HCT116 (cell line): Measurements from ENCODE around the gene BBS9. TPM values are rescaled to one million over a fixed set of nuclear protein-coding genes. Genes with fewer than 3 reads are reported as not detected.

ENCODE experiments used
- ATAC-seq: fragments of 200-7000 bp; cut with Tn5 transposase; 2 replicates; pipeline ENCODE4 v1.9.1; 2020; ENCODE audit warnings: mild to moderate bottlenecking, moderate library complexity
- BruUV-seq: library from RNA; stranded (reverse); fragments of 400-500 nt; replicated peaks from 2 replicates; lab custom pipeline; 2021; lab: Mats Ljungman, UMichigan
- CTCF ChIA-PET: fragments of 300-600 bp; sonication (Branson Sonifier 250); formaldehyde crosslinking; loops from one replicate; lab custom pipeline; 2021; ENCODE audit warnings: antibody characterized with exemption; lab: Charles Lee
- POLR2A ChIA-PET: fragments of 300-600, 350-600 bp; sonication (Branson Sonifier 250); formaldehyde crosslinking; loops from one replicate; lab custom pipeline; 2021; ENCODE audit warnings: antibody characterized with exemption; lab: Charles Lee
- RAD21 ChIA-PET, 2 experiments: fragments of 300-600 bp; sonication (Branson Sonifier 250); formaldehyde crosslinking; loops; one replicate each; lab custom pipeline; 2023; ENCODE audit warnings: low total read pairs in 2 of 2; ENCODE audit not compliant: uncharacterized antibody in 2 of 2, unreplicated experiment in 2 of 2, low non-redundant PET in 1 of 2; lab: Charles Lee
- DNase-seq: peaks from one replicate; pipeline ENCODE4 v3.0.0-alpha.2; 2010; ENCODE audit warnings: low read depth, low spot score
- H2AFZ ChIP-seq: fragments of 200-600 bp; shearing (Covaris generic), sonication (generic); 2 replicates; pipeline ENCODE4 v1.6.1; 2017; ENCODE audit warnings: low read depth, mixed run types, mixed read lengths, antibody characterized with exemption, low read length; ENCODE audit not compliant: poor library complexity, severe bottlenecking
- H3K27ac ChIP-seq: 2 replicates; pipeline ENCODE4 v1.5.1; 2012; ENCODE audit warnings: low read depth, low read length
- H3K27me3 ChIP-seq: fragments of 200-600 bp; sonication (generic); 2 replicates; pipeline ENCODE4 v1.6.1; 2016; ENCODE audit warnings: mixed run types, low read length, mixed read lengths; ENCODE audit not compliant: insufficient read depth
- H3K36me3 ChIP-seq, 2 experiments: fragments of 200-500 bp in 1 of 2; fragments of 200-600 bp in 1 of 2; sonication (Bioruptor generic) in 1 of 2; sonication (generic) in 1 of 2; 2 replicates each; pipeline versions ENCODE4 v1.5.1 to v1.6.1; 2014 to 2016; ENCODE audit warnings: low read length in 2 of 2, inconsistent platforms in 1 of 2, mixed read lengths in 1 of 2, mixed run types in 1 of 2; ENCODE audit not compliant: insufficient read depth in 2 of 2, control insufficient read depth in 1 of 2
- H3K4me1 ChIP-seq, 2 experiments: fragments of 200-600 bp in 1 of 2; sonication (generic) in 1 of 2; 2 replicates each; pipeline versions ENCODE4 v1.5.1 to v1.6.1; 2012 to 2017; ENCODE audit warnings: low read length in 2 of 2, inconsistent platforms in 1 of 2, mild to moderate bottlenecking in 1 of 2, mixed read lengths in 1 of 2, mixed run types in 1 of 2, moderate library complexity in 1 of 2; ENCODE audit not compliant: insufficient read depth in 2 of 2, control insufficient read depth in 1 of 2
- H3K4me2 ChIP-seq: fragments of 200-600 bp; sonication (generic); 2 replicates; pipeline ENCODE4 v1.6.1; 2017; ENCODE audit warnings: mixed run types, low read length, mixed read lengths
- H3K4me3 ChIP-seq, 2 experiments: fragments of 200-600 bp in 1 of 2; sonication (generic) in 1 of 2; replicated peaks in 1 of 2; 2 replicates each; pipeline ENCODE4 v1.5.1; 2011 to 2016; ENCODE audit warnings: low read length in 2 of 2, control low read depth in 1 of 2, low read depth in 1 of 2, mild to moderate bottlenecking in 1 of 2, mixed read lengths in 1 of 2, mixed run types in 1 of 2
- H3K79me2 ChIP-seq: fragments of 200-600 bp; sonication (generic); 2 replicates; pipeline ENCODE4 v1.6.1; 2017; ENCODE audit warnings: mild to moderate bottlenecking, mixed run types, low read length, moderate library complexity, mixed read lengths; ENCODE audit not compliant: insufficient read depth
- H3K9ac ChIP-seq: fragments of 200-600 bp; sonication (generic); 2 replicates; pipeline ENCODE4 v1.6.1; 2016; ENCODE audit warnings: low read length, mixed read lengths
- H3K9me2 ChIP-seq: fragments of 200-600 bp; sonication (generic), shearing (Covaris generic); 2 replicates; pipeline ENCODE4 v1.6.1; 2017; ENCODE audit warnings: mixed run types, mild to moderate bottlenecking, moderate library complexity; ENCODE audit not compliant: insufficient read depth
- H3K9me3 ChIP-seq, 2 experiments: fragments of 200-500 bp in 1 of 2; fragments of 200-600 bp in 1 of 2; sonication (Bioruptor generic) in 1 of 2; sonication (generic) in 1 of 2; 2 replicates each; pipeline ENCODE4 v1.6.1; 2014 to 2017; ENCODE audit warnings: low read length in 2 of 2, mixed read lengths in 2 of 2, inconsistent platforms in 1 of 2, low read depth in 1 of 2, mild to moderate bottlenecking in 1 of 2, mixed run types in 1 of 2, moderate library complexity in 1 of 2; ENCODE audit not compliant: control insufficient read depth in 1 of 2, insufficient read depth in 1 of 2
- H4K20me1 ChIP-seq: fragments of 200-600 bp; sonication (generic), shearing (Covaris generic); 2 replicates; pipeline ENCODE4 v1.6.1; 2017; ENCODE audit warnings: mixed run types, mild to moderate bottlenecking, moderate library complexity; ENCODE audit not compliant: insufficient read depth
- CBX3 ChIP-seq: IDR thresholded peaks from 2 replicates; pipeline ENCODE4 v1.6.1; 2012; ENCODE audit warnings: low read depth
- CEBPB ChIP-seq: IDR thresholded peaks from 2 replicates; pipeline ENCODE4 v1.6.1; 2012; ENCODE audit warnings: low read depth
- EGR1 ChIP-seq: IDR thresholded peaks from 2 replicates; pipeline ENCODE4 v1.6.1; 2012; ENCODE audit warnings: low read depth
- ELF1 ChIP-seq: IDR thresholded peaks from 2 replicates; pipeline ENCODE4 v1.6.1; 2012; ENCODE audit warnings: low read depth, borderline replicate concordance
- EZH2 ChIP-seq: fragments of 200-600 bp; sonication (generic); IDR thresholded peaks from 2 replicates; pipeline ENCODE4 v1.6.1; 2017; ENCODE audit warnings: antibody characterized with exemption, mixed run types
- FOSL1 ChIP-seq: IDR thresholded peaks from 2 replicates; pipeline ENCODE4 v1.6.1; 2012; ENCODE audit warnings: low read depth
- JUND ChIP-seq: IDR thresholded peaks from 2 replicates; pipeline ENCODE4 v1.6.1; 2012
- POLR2AphosphoS5 ChIP-seq: IDR thresholded peaks from 2 replicates; pipeline ENCODE4 v1.6.1; 2011; ENCODE audit warnings: mild to moderate bottlenecking, low read depth, low read length, moderate library complexity
- SIN3A ChIP-seq: IDR thresholded peaks from 2 replicates; pipeline ENCODE4 v1.6.1; 2012; ENCODE audit warnings: low read depth
- SP1 ChIP-seq: IDR thresholded peaks from 2 replicates; pipeline ENCODE4 v1.6.1; 2012; ENCODE audit warnings: low read depth
- SRF ChIP-seq: IDR thresholded peaks from 2 replicates; pipeline ENCODE4 v1.6.1; 2012; ENCODE audit warnings: low read depth
- TCF7L2 ChIP-seq: IDR thresholded peaks from 2 replicates; pipeline ENCODE4 v1.7.0; 2011; ENCODE audit warnings: borderline replicate concordance, inconsistent platforms; ENCODE audit not compliant: insufficient read depth, insufficient read length; ENCODE audit errors: extremely low read depth
- YY1 ChIP-seq: IDR thresholded peaks from 2 replicates; pipeline ENCODE4 v1.6.1; 2011; ENCODE audit warnings: low read length, low read depth, moderate library complexity, mild to moderate bottlenecking; ENCODE audit not compliant: insufficient replicate concordance; ENCODE audit errors: extremely low read depth
- ZFX ChIP-seq: fragments of 450-650 bp; IDR thresholded peaks from 2 replicates; pipeline ENCODE4 v1.6.1; 2017
- ZNF274 ChIP-seq: fragments of 200-500 bp; sonication (Bioruptor generic); IDR thresholded peaks from 2 replicates; pipeline ENCODE4 v1.6.1; 2014; ENCODE audit warnings: mild to moderate bottlenecking, low read depth, low read length, inconsistent platforms
- intact Hi-C: fragments of 100-400 bp; cut with micrococcal nuclease; formaldehyde crosslinking; loops from 2 replicates; pipeline ENCODE4 v1.10.0; 2022
- total RNA-seq: library from RNA; stranded (reverse); gene quantifications from one replicate; pipeline ENCODE4 v1.2.1, GENCODE V29; 2021; ENCODE audit not compliant: unreplicated experiment
- TF ChIP-seq, protein P1 (sequence below): IDR thresholded peaks from 2 replicates; pipeline ENCODE4 v1.6.1; 2012; ENCODE audit warnings: low read depth
- TF ChIP-seq, protein P2 (sequence below): IDR thresholded peaks from 2 replicates; pipeline ENCODE4 v1.6.1; 2011; ENCODE audit warnings: mild to moderate bottlenecking, low read length, moderate library complexity; ENCODE audit not compliant: insufficient replicate concordance; ENCODE audit errors: extremely low read depth
- TF ChIP-seq, protein P3 (sequence below), 3 experiments: fragments of 200-600 bp in 1 of 3; sonication (generic) in 1 of 3; IDR thresholded peaks in 2 of 3; conservative IDR thresholded peaks in 1 of 3; 2 replicates each; pipeline ENCODE4 v1.5.1; 2012 to 2017; ENCODE audit warnings: low read depth in 2 of 3, low read length in 2 of 3, antibody characterized with exemption in 1 of 3, borderline replicate concordance in 1 of 3, control low read depth in 1 of 3, mild to moderate bottlenecking in 1 of 3, mixed read lengths in 1 of 3, mixed run types in 1 of 3, moderate library complexity in 1 of 3; ENCODE audit not compliant: insufficient read depth in 1 of 3
- TF ChIP-seq, protein P4 (sequence below): IDR thresholded peaks from 2 replicates; pipeline ENCODE4 v1.6.1; 2012

Gene BBS9
- total RNA-seq, 1 experiment from 2014 or later, result 7.1 TPM

DNA sequence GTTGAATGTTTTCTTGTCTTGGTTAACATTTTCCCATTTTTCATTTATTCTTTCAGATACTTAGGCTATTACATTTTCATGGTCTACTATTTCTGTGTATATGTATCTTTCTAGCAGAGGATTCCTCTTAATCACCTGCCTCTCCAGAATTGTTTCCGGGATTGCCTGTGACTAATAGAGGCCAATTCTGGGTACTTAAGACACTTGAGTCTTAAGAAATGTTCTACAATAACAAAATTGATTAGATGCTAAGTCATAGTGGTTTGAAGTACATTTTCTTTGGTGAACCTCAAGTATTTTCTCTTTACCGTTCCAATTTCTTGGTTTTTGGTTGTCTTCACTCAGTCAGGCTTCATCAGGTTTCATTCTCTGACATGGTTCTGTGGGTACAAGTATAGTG lies 26.4 kb downstream of the BBS9 start:
- no peak overlapping the region for H2AFZ ChIP-seq
- no peak overlapping the region for H3K9ac ChIP-seq
- no peak for DNase-seq
- no peak for ATAC-seq
- no peak overlapping the region for H3K4me3 ChIP-seq
- H3K4me1 ChIP-seq, result no peaks in the 10 kb centered on the region
- no peak overlapping the region for H3K27ac ChIP-seq
- TF ChIP-seq SIN3A (no peak), EGR1 (no peak), ZNF274 (no peak), YY1 (no peak), POLR2AphosphoS5 (no peak), JUND (no peak), ELF1 (no peak), SP1 (no peak), CEBPB (no peak), EZH2 (no peak), TCF7L2 (no peak), CBX3 (no peak), SRF (no peak), ZFX (no peak), FOSL1 (no peak)
- TF ChIP-seq, protein P1, sequence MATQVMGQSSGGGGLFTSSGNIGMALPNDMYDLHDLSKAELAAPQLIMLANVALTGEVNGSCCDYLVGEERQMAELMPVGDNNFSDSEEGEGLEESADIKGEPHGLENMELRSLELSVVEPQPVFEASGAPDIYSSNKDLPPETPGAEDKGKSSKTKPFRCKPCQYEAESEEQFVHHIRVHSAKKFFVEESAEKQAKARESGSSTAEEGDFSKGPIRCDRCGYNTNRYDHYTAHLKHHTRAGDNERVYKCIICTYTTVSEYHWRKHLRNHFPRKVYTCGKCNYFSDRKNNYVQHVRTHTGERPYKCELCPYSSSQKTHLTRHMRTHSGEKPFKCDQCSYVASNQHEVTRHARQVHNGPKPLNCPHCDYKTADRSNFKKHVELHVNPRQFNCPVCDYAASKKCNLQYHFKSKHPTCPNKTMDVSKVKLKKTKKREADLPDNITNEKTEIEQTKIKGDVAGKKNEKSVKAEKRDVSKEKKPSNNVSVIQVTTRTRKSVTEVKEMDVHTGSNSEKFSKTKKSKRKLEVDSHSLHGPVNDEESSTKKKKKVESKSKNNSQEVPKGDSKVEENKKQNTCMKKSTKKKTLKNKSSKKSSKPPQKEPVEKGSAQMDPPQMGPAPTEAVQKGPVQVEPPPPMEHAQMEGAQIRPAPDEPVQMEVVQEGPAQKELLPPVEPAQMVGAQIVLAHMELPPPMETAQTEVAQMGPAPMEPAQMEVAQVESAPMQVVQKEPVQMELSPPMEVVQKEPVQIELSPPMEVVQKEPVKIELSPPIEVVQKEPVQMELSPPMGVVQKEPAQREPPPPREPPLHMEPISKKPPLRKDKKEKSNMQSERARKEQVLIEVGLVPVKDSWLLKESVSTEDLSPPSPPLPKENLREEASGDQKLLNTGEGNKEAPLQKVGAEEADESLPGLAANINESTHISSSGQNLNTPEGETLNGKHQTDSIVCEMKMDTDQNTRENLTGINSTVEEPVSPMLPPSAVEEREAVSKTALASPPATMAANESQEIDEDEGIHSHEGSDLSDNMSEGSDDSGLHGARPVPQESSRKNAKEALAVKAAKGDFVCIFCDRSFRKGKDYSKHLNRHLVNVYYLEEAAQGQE, result no peak
- TF ChIP-seq, protein P2, sequence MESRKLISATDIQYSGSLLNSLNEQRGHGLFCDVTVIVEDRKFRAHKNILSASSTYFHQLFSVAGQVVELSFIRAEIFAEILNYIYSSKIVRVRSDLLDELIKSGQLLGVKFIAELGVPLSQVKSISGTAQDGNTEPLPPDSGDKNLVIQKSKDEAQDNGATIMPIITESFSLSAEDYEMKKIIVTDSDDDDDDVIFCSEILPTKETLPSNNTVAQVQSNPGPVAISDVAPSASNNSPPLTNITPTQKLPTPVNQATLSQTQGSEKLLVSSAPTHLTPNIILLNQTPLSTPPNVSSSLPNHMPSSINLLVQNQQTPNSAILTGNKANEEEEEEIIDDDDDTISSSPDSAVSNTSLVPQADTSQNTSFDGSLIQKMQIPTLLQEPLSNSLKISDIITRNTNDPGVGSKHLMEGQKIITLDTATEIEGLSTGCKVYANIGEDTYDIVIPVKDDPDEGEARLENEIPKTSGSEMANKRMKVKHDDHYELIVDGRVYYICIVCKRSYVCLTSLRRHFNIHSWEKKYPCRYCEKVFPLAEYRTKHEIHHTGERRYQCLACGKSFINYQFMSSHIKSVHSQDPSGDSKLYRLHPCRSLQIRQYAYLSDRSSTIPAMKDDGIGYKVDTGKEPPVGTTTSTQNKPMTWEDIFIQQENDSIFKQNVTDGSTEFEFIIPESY, result no peak
- TF ChIP-seq, protein P3, sequence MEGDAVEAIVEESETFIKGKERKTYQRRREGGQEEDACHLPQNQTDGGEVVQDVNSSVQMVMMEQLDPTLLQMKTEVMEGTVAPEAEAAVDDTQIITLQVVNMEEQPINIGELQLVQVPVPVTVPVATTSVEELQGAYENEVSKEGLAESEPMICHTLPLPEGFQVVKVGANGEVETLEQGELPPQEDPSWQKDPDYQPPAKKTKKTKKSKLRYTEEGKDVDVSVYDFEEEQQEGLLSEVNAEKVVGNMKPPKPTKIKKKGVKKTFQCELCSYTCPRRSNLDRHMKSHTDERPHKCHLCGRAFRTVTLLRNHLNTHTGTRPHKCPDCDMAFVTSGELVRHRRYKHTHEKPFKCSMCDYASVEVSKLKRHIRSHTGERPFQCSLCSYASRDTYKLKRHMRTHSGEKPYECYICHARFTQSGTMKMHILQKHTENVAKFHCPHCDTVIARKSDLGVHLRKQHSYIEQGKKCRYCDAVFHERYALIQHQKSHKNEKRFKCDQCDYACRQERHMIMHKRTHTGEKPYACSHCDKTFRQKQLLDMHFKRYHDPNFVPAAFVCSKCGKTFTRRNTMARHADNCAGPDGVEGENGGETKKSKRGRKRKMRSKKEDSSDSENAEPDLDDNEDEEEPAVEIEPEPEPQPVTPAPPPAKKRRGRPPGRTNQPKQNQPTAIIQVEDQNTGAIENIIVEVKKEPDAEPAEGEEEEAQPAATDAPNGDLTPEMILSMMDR (IDR thresholded peaks at IDR 0.05 in 2 of 3, conservative IDR thresholded peaks at IDR 0.05 in 1 of 3; ENCODE audit: borderline replicate concordance in 1 of 3, insufficient read depth in 1 of 3, low read depth in 2 of 3, low read length in 2 of 3), result no peak
- TF ChIP-seq, protein P4, sequence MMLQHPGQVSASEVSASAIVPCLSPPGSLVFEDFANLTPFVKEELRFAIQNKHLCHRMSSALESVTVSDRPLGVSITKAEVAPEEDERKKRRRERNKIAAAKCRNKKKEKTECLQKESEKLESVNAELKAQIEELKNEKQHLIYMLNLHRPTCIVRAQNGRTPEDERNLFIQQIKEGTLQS, result no peak
- TF ChIP-seq, all 23 proteins: peak for 0
- Histone ChIP-seq H3K36me3 (no peaks in the 10 kb centered on the region), H3K27me3 (no peaks in the 10 kb centered on the region), H3K9me3 (no peaks in the 10 kb centered on the region), H4K20me1 (no peaks in the 10 kb centered on the region), H3K4me2 (no peak overlapping the region), H3K79me2 (no peaks in the 10 kb centered on the region), H3K9me2 (no peaks in the 10 kb centered on the region)
- intact Hi-C loops, result no loop called here
- POLR2A ChIA-PET, result no interaction called here
- RAD21 ChIA-PET, result no interaction called here
- BruUV-seq, result no TSS peak
- CTCF ChIA-PET, result no interaction called here
